GM21723 (cell line): ENCODE measurements around the gene CLK2.
"Not testable (repeated sequence)": the region's sequence is repeated elsewhere in the genome, so short reads cannot be mapped to it uniquely, and the experiment has no call there.

Experiments used
- ATAC-seq: cut with Tn5 transposase; IDR thresholded peaks from one replicate; pipeline ENCODE4 v1.9.1; 2021; ENCODE audit warnings: mild to moderate bottlenecking, moderate library complexity; ENCODE audit not compliant: unreplicated experiment

CLK2 gene

GRCh38 chr1:155269381-155269780, 3.9 kb downstream of the CLK2 start:
- ATAC-seq, result no peak

- ATAC-seq, result no peak
These were observed 4.7 kb downstream of the CLK2 start for GRCh38 chr1:155268630-155269029.

- no peak for ATAC-seq
These were observed 5.9 kb downstream of the CLK2 start for GRCh38 chr1:155267373-155267772.

- no peak for ATAC-seq
These were observed 6.8 kb downstream of the CLK2 start for GRCh38 chr1:155266553-155266952.

GRCh38 chr1:155263067-155263466, 10.2 kb downstream of the CLK2 start:
- ATAC-seq, result no peak

GRCh38 chr1:155261852-155262673, 11.2 kb downstream of the CLK2 start, which contains the start of gene SCAMP3:
Gene SCAMP3, minus strand, starts transcription at chr1:155262360. Its CDS starts 209 bp downstream, at chr1:155262151.
- ATAC-seq, result peak; percentile 85

GRCh38 chr1:155261493-155261851, 11.8 kb downstream of the CLK2 start:
- peak; percentile 11 for ATAC-seq

GRCh38 chr1:155260276-155260675, 13.0 kb downstream of the CLK2 start:
- ATAC-seq, result no peak

- no peak for ATAC-seq
These were observed 17.0 kb downstream of the CLK2 start for GRCh38 chr1:155256058-155256852.

- ATAC-seq, result no peak
These were observed 17.9 kb downstream of the CLK2 start, which contains the start of gene ENTREP3 for GRCh38 chr1:155255243-155256007. Gene ENTREP3, minus strand, starts transcription at chr1:155255483. Its CDS starts 606 bp downstream, at chr1:155254877.

GRCh38 chr1:155254714-155255242, 18.5 kb downstream of the CLK2 start:
- no peak for ATAC-seq

GRCh38 chr1:155254228-155254713, 19.0 kb downstream of the CLK2 start:
- ATAC-seq, result no peak

- no peak for ATAC-seq
These were observed 19.5 kb downstream of the CLK2 start for GRCh38 chr1:155253797-155254196.

GRCh38 chr1:155253208-155253607, 20.1 kb downstream of the CLK2 start:
- no peak for ATAC-seq

- ATAC-seq, result no peak
These were observed 21.7 kb downstream of the CLK2 start for GRCh38 chr1:155251566-155251965.

GRCh38 chr1:155250633-155251449, 22.5 kb downstream of the CLK2 start:
- peak; percentile 80 for ATAC-seq

GRCh38 chr1:155250246-155250632, 23.1 kb downstream of the CLK2 start:
- peak; percentile 8 for ATAC-seq

- no peak for ATAC-seq
These were observed 25.4 kb downstream of the CLK2 start for GRCh38 chr1:155247667-155248553.

- not testable (repeated sequence) for ATAC-seq
These were observed 26.5 kb downstream of the CLK2 start for GRCh38 chr1:155246796-155247195.
